Measurements from ENCODE around the gene RTKN.
"Not testable (repeated sequence)": the region's sequence is repeated elsewhere in the genome, so short reads cannot be mapped to it uniquely, and the experiment has no call there.

RTKN gene

DNA sequence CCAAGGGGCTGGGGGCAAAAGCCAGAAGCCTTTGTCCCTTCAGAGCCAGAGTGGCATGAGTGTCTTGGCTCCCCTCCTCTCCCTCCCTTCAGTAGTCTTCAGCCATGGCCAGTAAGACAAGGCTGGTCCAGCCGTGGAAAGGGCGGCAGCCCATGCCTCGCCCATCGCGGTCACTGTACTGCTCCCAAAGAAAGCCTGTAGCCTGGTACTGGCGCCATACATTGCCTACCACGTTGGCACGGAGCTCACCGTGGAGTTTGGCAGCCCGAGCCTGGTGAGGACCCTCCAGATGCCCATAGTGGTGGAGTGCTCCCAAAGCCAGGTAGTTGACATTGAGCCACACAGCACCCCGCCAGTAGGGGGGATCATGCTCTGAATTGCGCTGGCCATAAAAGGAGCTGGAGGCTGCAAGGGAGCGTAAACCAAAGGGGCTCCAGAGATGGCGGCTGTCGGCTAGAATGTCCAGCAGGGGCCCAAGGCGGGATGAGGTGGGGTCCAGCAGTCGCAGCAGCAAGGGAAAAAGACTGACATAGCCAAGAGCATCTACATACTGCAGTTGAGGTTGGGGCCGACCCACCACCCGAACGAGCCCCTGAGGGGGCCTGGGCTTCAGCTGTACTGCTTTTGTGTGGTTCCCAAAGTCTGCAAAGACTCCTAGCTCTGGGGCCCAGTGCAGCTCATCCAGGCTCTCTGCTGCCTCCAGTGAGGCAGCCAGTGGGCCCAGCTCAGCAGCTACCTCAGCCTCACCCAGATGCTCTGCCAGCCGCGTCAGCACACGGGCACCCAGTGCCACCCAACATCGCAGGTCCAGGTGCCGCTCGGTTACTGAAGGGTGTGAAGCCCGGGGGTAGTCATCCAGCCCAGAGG lies 19.7 kb upstream of the RTKN start:
- no peak for DNase-seq (ENCODE audit: low read depth in 2 of 2)

- DNase-seq (ENCODE audit: low read depth in 2 of 2), result not testable (repeated sequence)
These were observed 18.4 kb upstream of the RTKN start for GRCh38 chr2:74460187-74460586.

DNA sequence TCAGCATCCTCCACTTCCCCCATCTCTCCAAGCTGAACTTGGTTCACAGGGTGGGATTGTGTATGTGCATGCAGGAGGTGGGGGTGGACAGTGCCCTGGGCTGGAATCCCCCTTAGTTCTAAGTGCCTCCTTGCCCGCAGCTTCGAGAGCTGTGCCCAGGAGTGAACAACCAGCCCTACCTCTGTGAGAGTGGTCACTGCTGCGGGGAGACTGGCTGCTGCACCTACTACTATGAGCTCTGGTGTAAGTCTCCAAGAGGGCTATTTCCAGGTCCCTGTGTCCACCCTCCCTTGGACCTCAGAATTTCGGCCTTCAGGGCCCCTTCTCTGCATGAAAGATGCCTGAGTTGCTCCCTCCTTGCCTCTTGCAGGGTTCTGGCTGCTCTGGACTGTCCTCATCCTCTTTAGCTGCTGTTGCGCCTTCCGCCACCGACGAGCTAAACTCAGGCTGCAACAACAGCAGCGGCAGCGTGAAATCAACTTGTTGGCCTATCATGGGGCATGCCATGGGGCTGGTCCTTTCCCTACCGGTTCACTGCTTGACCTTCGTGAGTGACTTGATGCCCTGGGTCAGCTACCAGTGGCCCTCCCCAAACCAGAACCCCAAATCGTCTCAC lies 17.9 kb upstream of the RTKN start:
- not testable (repeated sequence) for DNase-seq (ENCODE audit: low read depth in 2 of 2)

- no peak for DNase-seq (ENCODE audit: low read depth in 2 of 2)
These were observed 17.2 kb upstream of the RTKN start for GRCh38 chr2:74458938-74459363.

DNA sequence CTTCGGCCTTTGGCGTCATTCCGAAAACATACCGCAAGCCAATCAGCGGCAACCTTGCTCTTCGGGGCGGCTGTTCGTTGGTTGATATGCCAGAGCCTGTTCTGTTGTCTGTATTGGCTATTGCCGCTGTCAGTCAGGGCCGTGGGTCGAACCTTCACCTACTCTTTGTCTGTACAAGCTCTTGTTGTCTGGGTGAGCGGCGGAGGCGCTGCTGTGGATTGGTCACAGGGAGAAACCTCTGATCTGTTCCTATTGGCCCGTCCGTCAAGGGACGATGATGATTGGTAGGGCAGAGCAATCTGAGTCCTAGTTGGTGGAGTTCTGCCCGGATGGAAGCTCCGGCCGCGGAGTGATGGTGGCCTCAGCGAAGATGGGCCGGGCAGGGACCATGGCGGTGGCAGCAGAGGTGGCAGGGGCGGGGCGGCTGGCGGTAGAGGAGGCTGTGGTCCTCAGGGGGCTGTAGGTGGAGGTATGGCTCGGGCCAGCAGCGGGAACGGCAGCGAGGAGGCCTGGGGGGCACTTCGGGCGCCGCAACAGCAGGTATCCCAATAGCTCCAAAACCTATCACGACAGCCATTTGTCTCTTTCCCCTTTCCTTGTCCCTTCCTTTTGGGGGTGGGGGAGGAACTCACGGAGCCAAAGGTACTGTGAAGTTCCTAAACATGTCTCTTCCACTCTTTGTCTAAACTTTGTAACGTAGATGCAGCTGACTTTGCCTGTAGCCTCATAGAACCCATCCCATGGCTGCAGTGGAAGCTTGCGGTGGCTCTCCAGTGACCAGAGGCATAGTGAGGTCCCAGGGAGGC lies 16.6 kb upstream of the RTKN start, which contains the start of gene WBP1:
WBP1 (plus strand) TSS at position 307 of the 806 bp plus-strand sequence; CDS start at position 472, 165 bp downstream.
- DNase-seq (ENCODE audit: low read depth in 2 of 2), result peak; percentile 92 to 98

DNA sequence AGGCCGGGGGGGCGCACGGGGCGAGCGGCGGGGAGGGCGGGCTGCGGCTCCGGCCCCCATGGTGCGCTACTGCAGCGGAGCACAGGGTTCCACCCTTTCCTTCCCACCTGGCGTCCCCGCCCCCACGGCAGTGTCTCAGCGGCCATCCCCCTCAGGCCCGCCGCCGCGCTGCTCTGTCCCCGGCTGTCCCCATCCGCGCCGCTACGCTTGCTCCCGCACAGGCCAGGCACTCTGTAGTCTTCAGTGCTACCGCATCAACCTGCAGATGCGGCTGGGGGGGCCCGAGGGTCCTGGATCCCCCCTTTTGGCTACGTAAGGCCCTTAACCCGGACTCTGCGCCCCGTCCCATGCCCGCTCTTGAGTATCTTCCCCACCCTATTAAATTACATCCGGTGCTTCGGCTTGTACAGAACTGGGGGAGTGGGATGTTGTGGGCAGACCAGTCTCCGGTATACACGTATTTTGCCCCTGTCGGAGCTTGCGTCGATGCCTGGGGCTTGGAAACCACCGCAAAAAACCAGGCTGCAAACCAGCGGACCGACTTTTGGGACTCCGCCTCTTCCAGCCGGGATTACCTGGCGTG lies 15.9 kb upstream of the RTKN start:
- peak; percentile 64 to 81 for DNase-seq (ENCODE audit: low read depth in 2 of 2)

GRCh38 chr2:74457129-74457548 lies 15.4 kb upstream of the RTKN start:
- no peak for DNase-seq (ENCODE audit: low read depth in 2 of 2)

GRCh38 chr2:74454654-74455511 lies 13.1 kb upstream of the RTKN start, which contains the start of gene INO80B:
Gene INO80B (plus strand): TSS chr2:74455087. CDS start chr2:74455117, 30 bp downstream.
- peak; percentile 90 to 98 for DNase-seq (ENCODE audit: low read depth in 2 of 2)

GRCh38 chr2:74450570-74451190 lies 8.9 kb upstream of the RTKN start:
- DNase-seq (ENCODE audit: low read depth in 2 of 2), result no peak

GRCh38 chr2:74448771-74449170 lies 7.0 kb upstream of the RTKN start:
- no peak for DNase-seq (ENCODE audit: low read depth in 2 of 2)

- no peak for DNase-seq (ENCODE audit: low read depth in 2 of 2)
These were observed 5.7 kb upstream of the RTKN start for GRCh38 chr2:74447230-74447999.

GRCh38 chr2:74444498-74445318 lies 3.0 kb upstream of the RTKN start:
- DNase-seq (ENCODE audit: low read depth in 2 of 2), result no peak

GRCh38 chr2:74442483-74443297 lies 953 bp upstream of the RTKN start:
- not testable (repeated sequence) for DNase-seq (ENCODE audit: low read depth in 2 of 2)

DNA sequence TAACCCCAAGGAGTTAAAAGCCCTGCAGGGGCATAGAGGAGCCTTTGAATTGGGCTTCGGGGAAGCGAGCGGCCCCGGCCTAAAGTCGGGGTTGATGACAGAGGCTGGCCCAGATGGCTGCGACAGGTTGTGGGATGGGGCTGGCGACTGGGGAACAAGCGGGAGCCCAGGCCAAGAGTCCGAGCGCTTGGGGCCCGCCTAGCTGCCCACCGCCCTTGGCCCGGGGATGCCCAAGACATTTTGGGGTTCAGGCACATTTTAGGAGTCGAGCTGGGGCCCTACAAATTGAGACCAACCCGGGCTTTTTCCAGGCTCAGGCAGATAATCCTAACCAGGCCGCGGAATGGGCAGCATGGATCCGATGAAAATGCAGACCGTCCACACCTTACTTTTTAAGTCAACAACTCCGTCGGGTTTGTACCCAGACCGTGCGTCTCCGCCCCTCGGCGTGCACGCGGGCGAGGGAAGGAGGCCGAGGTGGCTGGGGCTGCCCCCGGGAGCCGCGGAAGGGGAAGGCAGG lies 507 bp downstream of the RTKN start:
- DNase-seq (ENCODE audit: low read depth in 2 of 2), result no peak

- DNase-seq (ENCODE audit: low read depth in 2 of 2), result peak in 1 of 2 donors; percentile 44
These were observed 1.2 kb downstream of the RTKN start for GRCh38 chr2:74440378-74441169.

GRCh38 chr2:74439803-74440377 lies 1.8 kb downstream of the RTKN start:
- no peak for DNase-seq (ENCODE audit: low read depth in 2 of 2)

All from stimulated activated CD4-positive, alpha-beta T cell treated with anti-CD3 and anti-CD28 coated beads, Interleukin-1b, Interleukin-23, amount 100 ng/mL, for 4 hours (primary cell).